Upper lobe of left lung (tissue), 4 donors: ENCODE results near the gene ASPDH.

ENCODE experiments used
- EP300 ChIP-seq, 4 donors: sonication (generic); formaldehyde crosslinking; IDR thresholded peaks; one replicate each; pipeline ENCODE4 v1.5.1; 2017; ENCODE audit warnings: antibody characterized with exemption in 4 of 4, control low read depth in 2 of 4
- POLR2A ChIP-seq, 4 donors: fragments of 450-650 bp; IDR thresholded peaks; one replicate each; pipeline ENCODE4 v1.5.1; 2016 to 2017; ENCODE audit warnings: antibody characterized with exemption in 4 of 4, mild to moderate bottlenecking in 2 of 4
- POLR2AphosphoS5 ChIP-seq, 2 donors: sonication (generic); formaldehyde crosslinking; IDR thresholded peaks; one replicate each; pipeline ENCODE4 v1.5.1; 2017; ENCODE audit warnings: antibody characterized with exemption in 2 of 2
- TF ChIP-seq, protein P1 (sequence below), 6 experiments: fragments of 450-650 bp in 4 of 6; fragments of 200-600 bp in 2 of 6; sonication (generic) in 2 of 6; IDR thresholded peaks; one replicate each; pipeline ENCODE4 v1.5.1; 2016 to 2019; ENCODE audit warnings: antibody characterized with exemption in 6 of 6

GRCh38 chr19:50478901-50479715, 34.6 kb downstream of the ASPDH start:
- TF ChIP-seq, protein P1, sequence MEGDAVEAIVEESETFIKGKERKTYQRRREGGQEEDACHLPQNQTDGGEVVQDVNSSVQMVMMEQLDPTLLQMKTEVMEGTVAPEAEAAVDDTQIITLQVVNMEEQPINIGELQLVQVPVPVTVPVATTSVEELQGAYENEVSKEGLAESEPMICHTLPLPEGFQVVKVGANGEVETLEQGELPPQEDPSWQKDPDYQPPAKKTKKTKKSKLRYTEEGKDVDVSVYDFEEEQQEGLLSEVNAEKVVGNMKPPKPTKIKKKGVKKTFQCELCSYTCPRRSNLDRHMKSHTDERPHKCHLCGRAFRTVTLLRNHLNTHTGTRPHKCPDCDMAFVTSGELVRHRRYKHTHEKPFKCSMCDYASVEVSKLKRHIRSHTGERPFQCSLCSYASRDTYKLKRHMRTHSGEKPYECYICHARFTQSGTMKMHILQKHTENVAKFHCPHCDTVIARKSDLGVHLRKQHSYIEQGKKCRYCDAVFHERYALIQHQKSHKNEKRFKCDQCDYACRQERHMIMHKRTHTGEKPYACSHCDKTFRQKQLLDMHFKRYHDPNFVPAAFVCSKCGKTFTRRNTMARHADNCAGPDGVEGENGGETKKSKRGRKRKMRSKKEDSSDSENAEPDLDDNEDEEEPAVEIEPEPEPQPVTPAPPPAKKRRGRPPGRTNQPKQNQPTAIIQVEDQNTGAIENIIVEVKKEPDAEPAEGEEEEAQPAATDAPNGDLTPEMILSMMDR (IDR thresholded peaks at IDR 0.05) = peak in 2 of 6 experiments; percentile 14 to 16
- TF ChIP-seq POLR2A (IDR thresholded peaks at IDR 0.05) (no peak), POLR2AphosphoS5 (IDR thresholded peaks at IDR 0.05) (no peak), EP300 (IDR thresholded peaks at IDR 0.05) (no peak)
